ENCODE data around the gene HMCN1.

HMCN1 gene

GRCh38 chr1:186142916-186143315 lies 408.7 kb downstream of the HMCN1 start:
- TF ChIP-seq GLIS3 (CRISPR knock-in tag; IDR thresholded peaks at IDR 0.05), result no peak
- TF ChIP-seq CSRNP3 (CRISPR knock-in tag; IDR thresholded peaks at IDR 0.05), result no peak
- TF ChIP-seq ZNF565 (CRISPR knock-in tag; conservative IDR thresholded peaks at IDR 0.05; ENCODE audit: low read depth), result no peak
- TF ChIP-seq ZNF70 (CRISPR knock-in tag; IDR thresholded peaks at IDR 0.05), result no peak
- no peak for TF ChIP-seq ZFP3 (CRISPR knock-in tag; IDR thresholded peaks at IDR 0.05)
- TF ChIP-seq ZNF8 (CRISPR knock-in tag; IDR thresholded peaks at IDR 0.05), result no peak
- no peak for TF ChIP-seq ISL1 (CRISPR knock-in tag; IDR thresholded peaks at IDR 0.05)
- no peak for TF ChIP-seq PPARA (CRISPR knock-in tag; IDR thresholded peaks at IDR 0.05; ENCODE audit: borderline replicate concordance)
- TF ChIP-seq TCF4 (CRISPR knock-in tag; IDR thresholded peaks at IDR 0.05; ENCODE audit: borderline replicate concordance), result no peak
- TF ChIP-seq ZFP30 (CRISPR knock-in tag; IDR thresholded peaks at IDR 0.05), result no peak
- ATAC-seq, result no peak

- no peak for ATAC-seq
- TF ChIP-seq CREB5 (CRISPR knock-in tag; IDR thresholded peaks at IDR 0.05; ENCODE audit: low read depth) (no peak), ZNF8 (CRISPR knock-in tag; IDR thresholded peaks at IDR 0.05) (no peak), BACH2 (CRISPR knock-in tag; IDR thresholded peaks at IDR 0.05; ENCODE audit: borderline replicate concordance) (no peak), TOX (CRISPR knock-in tag; IDR thresholded peaks at IDR 0.05; ENCODE audit: borderline replicate concordance) (no peak), CSDC2 (CRISPR knock-in tag; IDR thresholded peaks at IDR 0.05) (no peak), GLIS3 (CRISPR knock-in tag; IDR thresholded peaks at IDR 0.05) (no peak), ZFP3 (CRISPR knock-in tag; IDR thresholded peaks at IDR 0.05) (no peak), POU6F1 (CRISPR knock-in tag; IDR thresholded peaks at IDR 0.05; ENCODE audit: borderline replicate concordance, low read depth) (no peak), ZFP30 (CRISPR knock-in tag; IDR thresholded peaks at IDR 0.05) (no peak), ARNTL (CRISPR knock-in tag; IDR thresholded peaks at IDR 0.05; ENCODE audit: borderline replicate concordance, low read depth) (no peak), ESRRG (CRISPR knock-in tag; IDR thresholded peaks at IDR 0.05) (no peak), CSRNP3 (CRISPR knock-in tag; IDR thresholded peaks at IDR 0.05) (no peak), RARB (CRISPR knock-in tag; IDR thresholded peaks at IDR 0.05) (no peak)
Observed at GRCh38 chr1:186143481-186143880, 409.3 kb downstream of the HMCN1 start.

GRCh38 chr1:186144505-186144904 lies 410.3 kb downstream of the HMCN1 start:
- no peak for ATAC-seq
- TF ChIP-seq SNAI2 (CRISPR knock-in tag; IDR thresholded peaks at IDR 0.05) (no peak), POU6F1 (CRISPR knock-in tag; IDR thresholded peaks at IDR 0.05; ENCODE audit: borderline replicate concordance, low read depth) (no peak), CSDC2 (CRISPR knock-in tag; IDR thresholded peaks at IDR 0.05) (no peak), ESRRG (CRISPR knock-in tag; IDR thresholded peaks at IDR 0.05) (no peak), CSRNP3 (CRISPR knock-in tag; IDR thresholded peaks at IDR 0.05) (no peak), ZFP3 (CRISPR knock-in tag; IDR thresholded peaks at IDR 0.05) (no peak), ZNF70 (CRISPR knock-in tag; IDR thresholded peaks at IDR 0.05) (no peak), TOX (CRISPR knock-in tag; IDR thresholded peaks at IDR 0.05; ENCODE audit: borderline replicate concordance) (no peak), OSR1 (CRISPR knock-in tag; IDR thresholded peaks at IDR 0.05) (no peak), ZNF8 (CRISPR knock-in tag; IDR thresholded peaks at IDR 0.05) (no peak), PPARA (CRISPR knock-in tag; IDR thresholded peaks at IDR 0.05; ENCODE audit: borderline replicate concordance) (no peak)
